HuH-7.5 (cell line): Measurements from ENCODE around the gene GID8.

Experiments
- DNase-seq: peaks from one replicate; pipeline ENCODE4 v3.0.0; 2011; ENCODE audit warnings: low spot score

The GID8 gene

DNA sequence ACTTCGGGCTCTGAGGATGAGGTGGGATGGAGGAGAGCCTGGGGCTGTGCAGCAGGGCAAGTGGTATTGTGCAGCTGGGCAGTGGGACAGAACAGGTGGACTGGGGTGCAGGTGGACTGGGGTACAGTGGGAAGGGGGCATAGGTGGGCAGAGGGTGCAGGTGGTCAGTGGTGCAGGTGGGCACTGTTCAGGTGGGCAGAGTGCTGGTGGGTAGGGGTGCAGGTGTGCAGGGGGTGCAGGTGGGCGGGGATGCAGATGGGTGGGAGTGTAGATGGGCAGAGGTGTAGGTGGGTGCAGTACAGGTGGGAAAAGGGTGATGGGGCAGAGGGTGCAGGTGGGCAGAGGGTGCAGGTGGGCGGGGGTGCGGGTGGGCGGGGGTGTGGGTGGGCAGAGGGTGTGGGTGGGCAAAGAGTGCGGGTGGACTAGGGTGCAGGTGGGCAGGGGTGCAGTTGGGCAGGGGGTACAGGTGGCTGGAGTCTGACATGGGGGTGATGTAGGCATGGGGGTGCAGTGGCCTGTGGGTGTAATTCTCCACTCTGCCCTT lies 48.4 kb downstream of the GID8 start:
- no peak for DNase-seq

DNA sequence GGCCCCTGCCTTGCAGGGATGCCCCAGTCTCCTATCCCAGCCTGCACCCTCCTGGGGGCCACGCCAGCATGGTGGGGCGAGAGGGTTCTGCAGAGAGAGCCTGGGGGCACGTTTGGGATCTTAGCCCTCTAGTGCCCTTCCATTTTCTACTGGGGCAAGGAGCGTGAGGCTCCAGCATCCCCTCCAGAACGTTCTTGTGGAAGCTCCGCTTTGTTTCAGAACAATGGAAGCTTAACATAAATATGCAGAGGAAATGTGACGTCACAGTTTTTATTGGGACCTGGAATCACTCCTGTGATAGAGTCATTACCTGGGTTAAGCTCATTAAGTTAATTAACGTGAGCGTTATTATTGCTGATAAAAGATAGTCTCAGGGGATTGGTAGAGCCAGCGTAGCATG lies 49.2 kb downstream of the GID8 start:
- no peak for DNase-seq

DNA sequence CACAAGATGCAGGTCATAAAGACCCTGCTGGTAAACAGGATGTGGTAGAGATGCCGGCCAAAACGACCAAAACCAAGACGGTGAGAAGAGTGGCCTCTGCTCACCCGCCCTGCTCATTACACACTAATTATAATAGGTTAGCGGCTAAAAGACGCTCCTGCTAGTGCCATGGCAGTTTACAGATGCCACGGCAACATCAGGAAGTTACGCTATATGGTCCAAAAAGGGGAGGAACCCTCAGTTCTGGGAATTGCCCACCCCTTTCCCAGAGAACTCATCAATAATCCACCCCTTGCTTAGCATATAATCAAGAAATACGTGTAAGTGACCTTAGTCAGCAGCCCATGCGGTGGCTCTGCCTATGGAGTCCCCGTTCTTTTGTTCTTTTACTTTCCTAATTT lies 51.3 kb downstream of the GID8 start:
- DNase-seq: no peak

DNA sequence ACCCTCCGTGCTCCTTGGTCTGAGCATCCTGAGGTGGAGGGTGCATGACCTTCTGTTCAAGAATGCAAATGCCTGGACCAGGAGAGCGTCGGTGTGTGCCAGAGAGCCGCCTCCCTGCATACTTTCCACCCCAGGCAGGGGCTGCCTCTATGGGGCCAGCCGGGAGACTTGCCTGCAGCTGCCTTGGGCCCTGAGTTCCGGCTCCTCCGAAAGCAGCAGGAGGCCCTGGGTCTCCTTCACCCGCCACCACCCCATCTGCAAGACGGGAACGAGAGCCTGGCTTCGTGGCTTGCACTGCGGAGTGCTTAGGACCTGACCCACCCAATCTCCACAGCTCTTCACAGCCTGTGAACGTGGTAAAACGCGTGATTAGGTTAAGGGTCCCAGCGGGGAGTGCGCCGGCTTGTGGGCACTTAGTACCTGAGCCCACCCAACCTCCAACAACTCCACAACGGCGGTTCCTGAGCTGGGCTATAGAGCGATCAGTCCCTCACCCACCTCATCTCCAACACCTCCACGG lies 52.4 kb downstream of the GID8 start:
- no peak for DNase-seq

DNA sequence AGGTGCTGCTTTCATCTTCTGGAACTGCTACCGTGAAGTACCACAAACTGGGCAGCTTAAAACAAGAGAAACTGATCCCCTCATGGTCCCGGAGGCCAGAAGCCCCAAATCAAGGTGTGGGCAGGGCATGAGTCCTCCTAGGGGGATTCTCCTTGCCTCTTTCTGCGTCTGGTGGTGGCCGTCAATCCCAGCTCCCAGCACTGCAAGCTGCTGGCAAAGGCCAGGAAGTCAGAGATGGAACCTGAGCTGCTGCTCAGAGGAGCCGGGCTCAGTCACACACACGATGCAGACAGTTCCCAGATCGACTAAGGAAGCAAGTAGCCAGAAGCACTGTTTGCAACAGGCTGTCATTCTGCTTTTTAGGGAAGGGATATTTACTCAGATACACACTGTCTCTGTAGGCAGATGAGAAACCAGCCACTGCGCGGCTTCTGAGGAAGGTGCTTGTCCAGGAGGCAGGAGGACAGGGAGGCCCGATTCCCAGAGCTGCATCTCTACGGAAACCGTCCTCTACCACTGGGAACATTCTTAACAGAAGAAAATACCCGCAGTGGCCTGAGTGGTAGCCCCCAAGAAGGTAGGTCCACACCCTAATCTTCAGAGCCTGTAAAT lies 53.4 kb downstream of the GID8 start:
- no peak for DNase-seq

DNA sequence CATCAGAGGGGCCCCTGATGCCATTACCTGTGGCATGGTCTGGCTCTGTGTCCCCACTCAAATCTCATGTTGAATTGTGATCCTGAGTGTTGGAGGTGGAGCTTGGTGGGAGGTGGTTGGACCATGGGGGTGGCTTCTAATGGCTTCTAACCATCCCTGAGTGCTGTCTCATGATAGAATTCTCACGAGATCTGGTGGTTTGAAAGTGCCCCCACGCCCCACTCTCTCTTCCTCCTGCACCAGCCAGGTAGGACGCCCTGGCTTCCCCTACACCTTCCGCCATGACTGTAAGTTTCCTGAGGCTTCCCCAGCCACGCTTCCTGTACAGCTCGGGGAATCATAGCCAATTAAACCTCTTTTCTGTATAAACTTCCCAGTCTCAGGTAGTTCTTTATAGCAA lies 53.9 kb downstream of the GID8 start:
- DNase-seq: no peak

DNA sequence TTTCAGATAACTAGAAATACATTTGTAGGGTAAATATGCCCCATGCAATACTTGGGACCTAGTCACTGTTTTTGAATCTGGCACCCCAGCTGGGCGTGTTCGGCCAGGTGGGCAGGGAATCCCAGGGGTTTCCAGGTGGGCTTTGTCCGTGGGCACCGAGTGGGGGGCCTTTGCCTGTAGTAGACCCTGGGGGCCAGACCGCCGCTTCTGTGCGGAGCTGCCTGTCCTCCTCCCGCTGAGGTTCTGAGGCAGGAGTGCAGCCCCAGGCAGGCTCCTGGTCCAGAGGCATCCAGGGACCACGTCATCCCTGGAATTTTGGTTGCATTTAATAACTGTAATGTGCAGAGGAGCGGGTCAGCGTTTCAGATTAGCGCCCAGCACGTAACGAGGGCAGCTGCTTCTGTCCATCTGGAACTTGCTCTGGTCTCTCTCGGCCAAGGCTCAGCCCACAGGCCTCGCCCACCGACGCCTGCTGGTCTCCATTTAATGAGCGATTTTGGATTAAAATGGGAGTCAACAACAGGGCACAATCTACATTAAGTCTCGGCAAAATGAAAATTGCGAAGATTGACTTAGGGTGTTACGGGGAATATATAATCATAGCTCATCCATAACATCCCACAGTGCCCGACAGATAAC lies 56.0 kb downstream of the GID8 start:
- DNase-seq: no peak

DNA sequence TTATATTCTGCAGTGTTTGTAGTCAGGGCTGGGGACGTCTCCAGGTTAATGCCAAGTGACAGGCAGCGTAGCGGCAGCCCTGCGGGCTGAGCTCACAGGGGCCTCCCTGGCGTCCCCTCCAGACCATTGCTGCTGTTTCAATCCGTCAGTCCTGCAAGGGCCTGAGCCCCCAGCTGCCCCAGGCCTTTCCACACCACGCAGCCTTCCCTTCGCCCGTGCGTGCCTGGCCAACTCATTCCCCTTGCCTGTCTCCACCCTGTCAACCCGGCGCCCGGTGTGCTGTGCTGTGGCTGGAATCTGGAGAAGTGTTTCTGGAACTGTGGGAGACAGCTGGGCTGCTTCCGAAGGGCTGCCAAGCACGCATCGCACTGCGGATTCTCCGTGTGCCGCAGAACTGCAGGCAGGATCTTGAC lies 56.9 kb downstream of the GID8 start:
- no peak for DNase-seq

DNA sequence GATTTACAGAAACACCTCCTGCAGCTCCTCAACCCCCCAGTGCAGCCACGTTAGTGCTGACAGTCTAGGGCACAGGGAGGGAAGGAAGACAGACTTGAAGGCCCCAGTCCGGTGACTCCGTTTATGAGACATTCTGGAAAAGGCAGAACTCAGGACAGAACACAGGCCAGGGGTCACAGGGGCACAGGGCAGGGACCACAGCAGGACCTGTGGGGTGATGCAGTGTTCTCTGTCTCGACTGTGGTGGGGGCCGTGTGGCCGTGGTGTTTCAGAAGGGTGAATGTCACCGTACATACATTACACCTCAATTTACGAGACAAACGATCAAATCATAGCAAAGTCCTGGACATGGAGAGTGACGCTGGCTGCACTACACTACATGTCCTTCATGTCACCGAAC lies 57.5 kb downstream of the GID8 start:
- DNase-seq: no peak

DNA sequence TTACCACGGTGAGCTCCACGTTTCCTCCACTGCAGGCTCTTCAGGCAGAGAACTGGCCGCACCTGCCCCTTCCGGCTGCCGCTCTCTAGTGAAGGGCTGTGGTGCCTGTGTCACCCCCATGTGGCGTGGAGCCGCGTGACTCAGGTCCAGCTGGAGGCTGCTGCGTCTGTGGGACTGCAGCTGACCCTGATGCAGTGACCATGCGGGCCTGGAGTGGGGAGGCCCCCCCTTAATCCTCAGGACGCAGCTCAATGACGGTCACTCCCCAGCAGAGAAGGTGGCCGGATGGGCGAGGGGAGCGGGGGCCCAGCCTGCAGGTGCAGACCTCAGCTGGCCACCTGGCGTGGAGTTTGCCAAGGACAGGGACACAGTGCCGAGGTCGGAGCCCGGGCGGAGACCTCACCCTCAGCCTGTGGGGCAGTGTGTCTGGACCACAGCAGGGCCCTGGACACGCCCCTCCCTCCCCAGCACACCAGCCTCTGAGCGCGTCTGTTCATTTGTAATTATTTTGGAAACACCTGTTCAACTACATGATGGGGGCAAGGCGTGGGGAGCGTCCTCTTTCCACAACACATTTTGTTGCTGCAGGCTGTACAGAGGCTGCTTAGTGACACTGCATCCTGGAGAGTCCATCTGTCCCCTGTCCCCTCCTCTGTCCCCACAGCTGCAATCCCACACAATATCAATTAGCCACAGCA lies 58.1 kb downstream of the GID8 start:
- no peak for DNase-seq

DNA sequence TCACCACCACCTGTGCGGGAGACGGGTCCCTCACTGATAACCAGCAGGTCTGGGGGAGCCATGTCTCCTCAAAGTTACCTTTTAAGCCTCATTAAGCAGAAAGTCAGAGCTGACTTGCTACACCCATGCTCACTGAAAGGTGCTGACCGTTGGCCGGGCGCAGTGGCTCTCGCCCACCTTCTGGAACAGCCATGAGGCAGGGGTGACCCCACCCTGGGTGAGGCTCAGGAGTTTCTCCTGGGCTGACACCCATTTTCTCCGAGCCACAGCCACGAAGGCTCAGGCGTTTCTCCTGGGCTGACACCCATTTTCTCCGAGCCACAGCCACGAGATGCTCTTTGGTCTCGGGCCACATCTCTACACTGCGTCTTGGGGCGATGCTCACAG lies 58.6 kb downstream of the GID8 start:
- no peak for DNase-seq

DNA sequence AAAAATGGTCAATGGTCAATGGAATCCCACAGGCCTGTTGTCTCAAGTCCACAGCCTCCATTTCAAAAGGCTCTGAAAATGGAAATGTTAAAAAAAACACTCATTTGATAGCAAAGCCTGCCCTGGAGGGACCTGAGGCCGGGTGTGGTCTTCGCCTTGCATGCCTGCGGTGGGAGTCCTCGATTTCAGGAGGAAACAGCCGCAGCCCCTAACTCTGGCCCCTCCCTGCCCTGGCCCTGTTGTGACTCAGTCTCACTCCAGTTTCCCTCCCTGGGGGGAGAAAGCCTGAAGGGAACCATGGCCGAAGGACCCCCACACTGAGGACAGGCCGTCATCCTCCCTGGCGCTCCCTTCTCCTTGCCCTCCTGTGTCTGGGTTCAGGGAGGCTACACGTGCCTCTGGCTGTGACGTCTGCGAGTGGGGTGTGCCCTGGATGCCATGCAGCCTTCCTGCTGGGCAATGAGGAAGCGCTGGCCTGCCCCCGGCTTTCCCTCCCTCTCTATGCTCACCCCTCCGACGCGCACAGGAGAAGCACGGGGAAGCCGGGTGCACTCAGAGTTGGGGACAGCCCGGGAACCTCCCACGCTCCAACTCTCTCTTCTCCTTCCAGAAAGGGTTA lies 59.6 kb downstream of the GID8 start:
- DNase-seq: no peak
